ENCODE measurements around the gene PRSS38. TPM values are rescaled to one million over a fixed set of nuclear protein-coding genes. Genes with fewer than 3 reads are reported as not detected.

Gene PRSS38
- total RNA-seq, 1 experiment from 2014 or later = not detected

DNA sequence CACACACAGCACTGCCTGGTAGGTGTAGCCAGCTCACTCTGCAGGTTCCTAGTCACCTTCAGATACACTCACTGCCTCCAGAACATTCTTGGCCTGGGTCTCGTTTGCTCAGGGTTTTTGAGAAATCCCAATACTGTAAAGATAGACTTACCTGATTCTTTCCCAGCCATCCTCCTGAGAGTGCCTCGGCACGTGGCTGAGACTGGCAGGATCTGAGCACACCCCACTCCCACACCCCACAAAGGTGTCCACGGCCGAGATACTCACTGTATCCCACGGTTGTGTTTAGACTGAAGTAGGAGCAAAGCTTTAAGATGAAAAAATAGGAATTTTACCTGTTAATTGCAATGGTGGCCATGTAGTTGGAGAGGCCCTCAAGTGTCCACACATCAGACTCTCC lies 46.8 kb upstream of the PRSS38 start:
- no peak overlapping the region for H3K4me3 ChIP-seq
- peaks cover 15% of the 10 kb centered on the region; the same call in 1 of the 2 replicates for H3K36me3 ChIP-seq (ENCODE audit: low read depth)
- CTCF ChIA-PET = interaction anchor here (0.6 to 1.1 kb wide), 2 partner anchors 16 to 19 kb away, joined by 3 to 11 read pairs; no protein-coding TSS in a partner anchor
- intact Hi-C loops (cut with micrococcal nuclease; ENCODE audit: unreplicated experiment) = loop anchor here (10.0 kb wide), 1 partner anchor 606 kb away; no protein-coding TSS in a partner anchor
- peaks cover 30% of the 10 kb centered on the region for H4K20me1 ChIP-seq (ENCODE audit: insufficient read depth)
- H2AFZ ChIP-seq = no peak overlapping the region
- peaks cover 33% of the 10 kb centered on the region for H3K4me1 ChIP-seq (replicated peaks; ENCODE audit: insufficient read depth)
- H3K9me2 ChIP-seq (ENCODE audit: insufficient read depth) = no peaks in the 10 kb centered on the region
- H3K27me3 ChIP-seq (ENCODE audit: insufficient read depth, low read depth) = no peaks in the 10 kb centered on the region
- no peaks in the 10 kb centered on the region for H3K9me3 ChIP-seq (ENCODE audit: insufficient read depth, low read depth)
- no peak overlapping the region for H3K27ac ChIP-seq
- DNase-seq = no peak
- no peak for TF ChIP-seq EZH2 (IDR thresholded peaks at IDR 0.05; ENCODE audit: low read depth)
- no peak for TF ChIP-seq CTCF (conservative IDR thresholded peaks at IDR 0.05)
- POLR2A ChIA-PET (ENCODE audit: unreplicated experiment) = no interaction called here
- no peak overlapping the region for H3K4me2 ChIP-seq
- H3F3A ChIP-seq (ENCODE audit: insufficient read depth, low read depth) = peaks cover 45% of the 10 kb centered on the region
- no TSS peak for BruUV-seq (replicated peaks)
- peaks cover 6% of the 10 kb centered on the region; the same call in 1 of the 2 replicates for H3K79me2 ChIP-seq (ENCODE audit: low read depth)

GRCh38 chr1:227769047-227769935 lies 46.2 kb upstream of the PRSS38 start:
- H3K4me1 ChIP-seq (replicated peaks; ENCODE audit: insufficient read depth) = peaks cover 29% of the 10 kb centered on the region
- TF ChIP-seq EZH2 (IDR thresholded peaks at IDR 0.05; ENCODE audit: low read depth) (no peak), CTCF (conservative IDR thresholded peaks at IDR 0.05) (no peak)
- intact Hi-C loops (cut with micrococcal nuclease; ENCODE audit: unreplicated experiment) = loop anchor here (10.0 kb wide), 1 partner anchor 606 kb away; no protein-coding TSS in a partner anchor
- no peaks in the 10 kb centered on the region for H3K9me3 ChIP-seq (ENCODE audit: insufficient read depth, low read depth)
- H3K79me2 ChIP-seq (ENCODE audit: low read depth) = peaks cover 6% of the 10 kb centered on the region; the same call in 1 of the 2 replicates
- peaks cover 40% of the 10 kb centered on the region for H3F3A ChIP-seq (ENCODE audit: insufficient read depth, low read depth)
- H4K20me1 ChIP-seq (ENCODE audit: insufficient read depth) = peaks cover 29% of the 10 kb centered on the region
- DNase-seq = no peak
- ChIA-PET POLR2A (ENCODE audit: unreplicated experiment) (no interaction called here), CTCF (interaction anchor here (0.6 kb wide), 1 partner anchor 119 kb away, joined by 3 read pairs; no protein-coding TSS in a partner anchor)
- H3K27ac ChIP-seq = no peak overlapping the region
- no peak overlapping the region for H3K4me2 ChIP-seq
- no peak overlapping the region for H2AFZ ChIP-seq
- H3K27me3 ChIP-seq (ENCODE audit: insufficient read depth, low read depth) = no peaks in the 10 kb centered on the region
- H3K36me3 ChIP-seq (ENCODE audit: low read depth) = peaks cover 15% of the 10 kb centered on the region; the same call in 1 of the 2 replicates
- H3K4me3 ChIP-seq = no peak overlapping the region
- no peaks in the 10 kb centered on the region for H3K9me2 ChIP-seq (ENCODE audit: insufficient read depth)
- BruUV-seq (replicated peaks) = no TSS peak

DNA sequence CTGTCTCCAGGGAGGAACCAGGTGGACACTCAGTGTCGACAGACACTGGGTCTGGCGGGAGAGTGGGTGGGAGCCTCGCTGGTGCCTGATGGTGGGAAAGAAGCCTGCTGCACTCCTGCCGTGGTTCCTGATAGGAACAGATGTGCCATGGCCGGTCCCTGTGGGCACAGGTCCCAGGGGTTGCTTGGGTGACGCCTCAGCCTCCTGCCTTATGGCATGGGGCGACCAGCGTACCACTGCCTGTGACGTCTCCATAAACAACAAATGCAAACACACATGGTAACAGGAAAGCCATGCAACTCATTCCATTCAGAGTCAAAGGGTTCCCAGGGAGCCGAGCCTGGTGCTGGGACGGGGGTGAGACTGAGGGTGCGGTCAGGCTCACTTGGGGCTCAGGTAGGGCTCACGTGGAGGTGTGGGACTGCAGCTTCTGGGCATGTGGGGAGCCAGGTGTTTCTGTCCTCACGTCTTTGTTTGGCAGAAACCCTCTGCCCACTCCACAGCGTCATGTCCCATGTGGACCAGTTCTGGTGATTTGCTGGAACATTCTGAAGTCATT lies 45.5 kb upstream of the PRSS38 start:
- Histone ChIP-seq H3K4me1 (replicated peaks; ENCODE audit: insufficient read depth) (peaks cover 21% of the 10 kb centered on the region), H4K20me1 (ENCODE audit: insufficient read depth) (peaks cover 29% of the 10 kb centered on the region), H2AFZ (no peak overlapping the region), H3K36me3 (ENCODE audit: low read depth) (peaks cover 15% of the 10 kb centered on the region; the same call in 1 of the 2 replicates), H3F3A (ENCODE audit: insufficient read depth, low read depth) (peaks cover 33% of the 10 kb centered on the region), H3K79me2 (ENCODE audit: low read depth) (peaks cover 4% of the 10 kb centered on the region; the same call in 1 of the 2 replicates), H3K27ac (no peak overlapping the region), H3K9me2 (ENCODE audit: insufficient read depth) (no peaks in the 10 kb centered on the region), H3K9me3 (ENCODE audit: insufficient read depth, low read depth) (no peaks in the 10 kb centered on the region), H3K4me2 (no peak overlapping the region), H3K27me3 (ENCODE audit: insufficient read depth, low read depth) (no peaks in the 10 kb centered on the region), H3K4me3 (no peak overlapping the region)
- POLR2A ChIA-PET (ENCODE audit: unreplicated experiment) = no interaction called here
- CTCF ChIA-PET = interaction anchor here (0.6 kb wide), 1 partner anchor 118 kb away, joined by 3 read pairs; no protein-coding TSS in a partner anchor
- DNase-seq = no peak
- intact Hi-C loops (cut with micrococcal nuclease; ENCODE audit: unreplicated experiment) = loop anchor here (10.0 kb wide), 1 partner anchor 605 kb away; no protein-coding TSS in a partner anchor
- TF ChIP-seq CTCF (conservative IDR thresholded peaks at IDR 0.05) (no peak), EZH2 (IDR thresholded peaks at IDR 0.05; ENCODE audit: low read depth) (no peak)
- no TSS peak for BruUV-seq (replicated peaks)
